DOHH2 (cell line): ENCODE results near the gene ACTN4.

ENCODE experiments used
- EZH2phosphoT487 ChIP-seq: fragments of 200-600 bp; sonication (generic); IDR thresholded peaks from 2 replicates; pipeline ENCODE4 v1.6.1; 2017; ENCODE audit warnings: borderline replicate concordance, mild to moderate bottlenecking, antibody characterized with exemption, low read length, moderate library complexity, mixed read lengths
- TF ChIP-seq, protein P1 (sequence below): fragments of 200-600 bp; sonication (generic); IDR thresholded peaks from one replicate; pipeline ENCODE4 v1.5.1; 2014; ENCODE audit warnings: antibody characterized with exemption, mild to moderate bottlenecking, low read depth, low read length; ENCODE audit not compliant: poor library complexity, severe bottlenecking

DNA sequence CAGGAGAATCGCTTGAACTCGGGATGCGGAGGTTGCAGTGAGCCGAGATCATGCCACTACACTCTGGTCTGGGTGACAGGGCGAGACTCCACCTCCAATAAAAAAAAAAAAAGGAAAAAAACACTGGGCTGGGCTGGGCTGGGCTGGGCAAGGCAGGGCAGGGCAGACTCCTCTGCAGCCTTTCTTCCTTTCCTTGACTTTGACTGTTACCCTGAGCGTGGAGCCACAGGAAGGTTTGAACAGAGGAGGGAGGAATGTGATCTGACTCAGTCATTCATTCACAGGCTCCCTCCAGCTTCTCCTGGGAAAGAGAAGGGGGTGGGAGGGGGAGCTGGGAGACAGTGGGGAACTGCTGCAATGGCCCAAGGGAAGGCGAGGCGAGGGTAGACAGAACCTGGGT, 2.7 kb upstream of the ACTN4 start:
- TF ChIP-seq, protein P1, sequence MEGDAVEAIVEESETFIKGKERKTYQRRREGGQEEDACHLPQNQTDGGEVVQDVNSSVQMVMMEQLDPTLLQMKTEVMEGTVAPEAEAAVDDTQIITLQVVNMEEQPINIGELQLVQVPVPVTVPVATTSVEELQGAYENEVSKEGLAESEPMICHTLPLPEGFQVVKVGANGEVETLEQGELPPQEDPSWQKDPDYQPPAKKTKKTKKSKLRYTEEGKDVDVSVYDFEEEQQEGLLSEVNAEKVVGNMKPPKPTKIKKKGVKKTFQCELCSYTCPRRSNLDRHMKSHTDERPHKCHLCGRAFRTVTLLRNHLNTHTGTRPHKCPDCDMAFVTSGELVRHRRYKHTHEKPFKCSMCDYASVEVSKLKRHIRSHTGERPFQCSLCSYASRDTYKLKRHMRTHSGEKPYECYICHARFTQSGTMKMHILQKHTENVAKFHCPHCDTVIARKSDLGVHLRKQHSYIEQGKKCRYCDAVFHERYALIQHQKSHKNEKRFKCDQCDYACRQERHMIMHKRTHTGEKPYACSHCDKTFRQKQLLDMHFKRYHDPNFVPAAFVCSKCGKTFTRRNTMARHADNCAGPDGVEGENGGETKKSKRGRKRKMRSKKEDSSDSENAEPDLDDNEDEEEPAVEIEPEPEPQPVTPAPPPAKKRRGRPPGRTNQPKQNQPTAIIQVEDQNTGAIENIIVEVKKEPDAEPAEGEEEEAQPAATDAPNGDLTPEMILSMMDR: no peak
- TF ChIP-seq EZH2phosphoT487: no peak
